HEK293T (cell line): ENCODE data around the gene PRR15.

Experiments
- CTCF ChIA-PET: fragments of 350-600 bp; formaldehyde crosslinking; extraction: SDS; loops from one replicate; lab custom pipeline; 2021; ENCODE audit warnings: antibody characterized with exemption, inconsistent platforms; lab: Yijun Ruan, JAX
- POLR2A ChIA-PET: fragments of 350-600 bp; formaldehyde crosslinking; extraction: SDS; loops from one replicate; lab custom pipeline; 2020; ENCODE audit warnings: antibody characterized with exemption, inconsistent platforms; lab: Yijun Ruan, JAX
- DNase-seq: peaks from one replicate; pipeline ENCODE4 v3.0.0; 2012; ENCODE audit warnings: mixed read lengths; ENCODE audit errors: extremely low spot score
- ARNT ChIP-seq: fragments of 450-650 bp; IDR thresholded peaks from 2 replicates; pipeline ENCODE4 v1.6.1; 2017; ENCODE audit warnings: mild to moderate bottlenecking
- BHLHE40 ChIP-seq: fragments of 450-650 bp; IDR thresholded peaks from 2 replicates; pipeline ENCODE4 v1.6.1; 2016; ENCODE audit warnings: mild to moderate bottlenecking, moderate library complexity, borderline replicate concordance
- CTBP1 ChIP-seq: fragments of 450-650 bp; IDR thresholded peaks from 2 replicates; pipeline ENCODE4 v1.6.1; 2016; ENCODE audit warnings: borderline replicate concordance
- ELF4 ChIP-seq: fragments of 450-650 bp; IDR thresholded peaks from 2 replicates; pipeline ENCODE4 v1.6.1; 2017; ENCODE audit warnings: antibody characterized with exemption
- FOXA1 ChIP-seq: fragments of 450-650 bp; IDR thresholded peaks from 2 replicates; pipeline ENCODE4 v1.6.1; 2016; ENCODE audit warnings: mild to moderate bottlenecking
- FOXK2 ChIP-seq: fragments of 450-650 bp; IDR thresholded peaks from 2 replicates; pipeline ENCODE4 v1.6.1; 2016; ENCODE audit warnings: mild to moderate bottlenecking
- FOXM1 ChIP-seq: fragments of 450-650 bp; IDR thresholded peaks from 2 replicates; pipeline ENCODE4 v1.6.1; 2017; ENCODE audit warnings: mild to moderate bottlenecking, borderline replicate concordance
- HDGF ChIP-seq: fragments of 450-650 bp; IDR thresholded peaks from 2 replicates; pipeline ENCODE4 v1.6.1; 2017; ENCODE audit warnings: antibody characterized with exemption, borderline replicate concordance
- L3MBTL2 ChIP-seq: fragments of 450-650 bp; conservative IDR thresholded peaks from 2 replicates; pipeline ENCODE4 v1.6.1; 2016; ENCODE audit warnings: mild to moderate bottlenecking
- LEF1 ChIP-seq: fragments of 450-650 bp; IDR thresholded peaks from 2 replicates; pipeline ENCODE4 v1.6.1; 2017; ENCODE audit warnings: mild to moderate bottlenecking, borderline replicate concordance
- NFRKB ChIP-seq: fragments of 450-650 bp; IDR thresholded peaks from 2 replicates; pipeline ENCODE4 v1.6.1; 2016; ENCODE audit warnings: mild to moderate bottlenecking, moderate library complexity
- PKNOX1 ChIP-seq: fragments of 450-650 bp; IDR thresholded peaks from 2 replicates; pipeline ENCODE4 v1.6.1; 2016
- SP1 ChIP-seq: fragments of 450-650 bp; IDR thresholded peaks from 2 replicates; pipeline ENCODE4 v1.6.1; 2017
- SUZ12 ChIP-seq: fragments of 450-650 bp; IDR thresholded peaks from 2 replicates; pipeline ENCODE4 v1.6.1; 2016; ENCODE audit warnings: mild to moderate bottlenecking
- TARDBP ChIP-seq: fragments of 450-650 bp; IDR thresholded peaks from 2 replicates; pipeline ENCODE4 v1.6.1; 2016
- ZNF384 ChIP-seq: fragments of 450-650 bp; IDR thresholded peaks from 2 replicates; pipeline ENCODE4 v1.6.1; 2016

Gene PRR15

GRCh38 chr7:29588900-29589696 is 25.5 kb downstream of the PRR15 start:
- ChIA-PET CTCF (interaction anchor here (0.6 to 1.0 kb wide), 3 partner anchors 12 to 207 kb away, joined by 3 to 5 read pairs (median 4); no protein-coding TSS in a partner anchor), POLR2A (no interaction called here)
- no peak for TF ChIP-seq FOXK2
- TF ChIP-seq LEF1: no peak
- TF ChIP-seq TARDBP: no peak
- no peak for TF ChIP-seq NFRKB
- no peak for TF ChIP-seq SUZ12
- TF ChIP-seq CTBP1: no peak
- no peak for TF ChIP-seq BHLHE40
- TF ChIP-seq PKNOX1: no peak
- no peak for TF ChIP-seq HDGF
- TF ChIP-seq FOXM1: no peak
- no peak for TF ChIP-seq ELF4
- TF ChIP-seq FOXA1: no peak
- no peak for TF ChIP-seq SP1
- TF ChIP-seq ARNT: no peak
- DNase-seq: peak; percentile 71

- POLR2A ChIA-PET: no interaction called here
- no peak for TF ChIP-seq HDGF
- TF ChIP-seq SP1: no peak
- CTCF ChIA-PET: no interaction called here
- DNase-seq: no peak
These were observed 29.2 kb downstream of the PRR15 start for GRCh38 chr7:29592866-29593265.

GRCh38 chr7:29593459-29593858 is 29.8 kb downstream of the PRR15 start:
- no peak for DNase-seq
- POLR2A ChIA-PET: no interaction called here
- TF ChIP-seq ELF4: no peak
- TF ChIP-seq FOXM1: no peak
- TF ChIP-seq FOXA1: no peak
- no peak for TF ChIP-seq L3MBTL2
- no peak for TF ChIP-seq NFRKB
- TF ChIP-seq ZNF384: no peak
- TF ChIP-seq TARDBP: no peak
- TF ChIP-seq CTBP1: no peak
- no peak for TF ChIP-seq HDGF
- no peak for TF ChIP-seq LEF1
- TF ChIP-seq ARNT: no peak
- no peak for TF ChIP-seq SUZ12
- TF ChIP-seq PKNOX1: no peak
- TF ChIP-seq BHLHE40: no peak
- no peak for TF ChIP-seq FOXK2
- TF ChIP-seq SP1: no peak

GRCh38 chr7:29596593-29597178 is 33.1 kb downstream of the PRR15 start:
- TF ChIP-seq LEF1: no peak
- no peak for TF ChIP-seq ELF4
- TF ChIP-seq HDGF: no peak
- TF ChIP-seq SP1: no peak
- TF ChIP-seq SUZ12: no peak
- no peak for TF ChIP-seq ZNF384
- CTCF ChIA-PET: interaction anchor here (0.6 kb wide), 1 partner anchor 675 kb away, joined by 3 read pairs; no protein-coding TSS in a partner anchor
- POLR2A ChIA-PET: no interaction called here
- no peak for DNase-seq

More at GRCh38 chr7:29593459-29593858, 29.8 kb downstream of the PRR15 start:
- CTCF ChIA-PET: no interaction called here

DNA sequence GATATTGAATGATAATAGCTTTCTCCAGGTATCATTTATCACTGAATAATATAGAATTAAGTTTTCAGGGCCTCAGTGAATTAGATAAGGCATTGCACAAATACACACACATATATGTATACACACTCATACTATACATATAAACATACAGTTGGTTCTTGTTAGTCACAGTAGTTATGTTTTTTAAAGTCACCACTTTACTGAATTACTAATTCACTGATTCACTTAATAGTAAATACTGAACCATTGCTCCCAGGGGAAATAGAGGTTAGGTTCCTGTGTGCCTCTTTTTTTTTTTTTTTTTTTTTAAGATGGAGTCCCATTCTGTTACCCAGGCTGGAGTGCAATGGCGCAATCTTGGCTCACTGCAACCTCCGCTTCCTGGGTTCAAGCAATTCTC is 33.6 kb downstream of the PRR15 start:
- ChIA-PET CTCF (interaction anchor here (0.6 kb wide), 1 partner anchor 675 kb away, joined by 3 read pairs; no protein-coding TSS in a partner anchor), POLR2A (no interaction called here)
- no peak for DNase-seq
- no peak for TF ChIP-seq NFRKB
- no peak for TF ChIP-seq PKNOX1
- no peak for TF ChIP-seq SP1
- TF ChIP-seq FOXK2: no peak
- TF ChIP-seq SUZ12: no peak
- no peak for TF ChIP-seq BHLHE40
- no peak for TF ChIP-seq CTBP1

DNA sequence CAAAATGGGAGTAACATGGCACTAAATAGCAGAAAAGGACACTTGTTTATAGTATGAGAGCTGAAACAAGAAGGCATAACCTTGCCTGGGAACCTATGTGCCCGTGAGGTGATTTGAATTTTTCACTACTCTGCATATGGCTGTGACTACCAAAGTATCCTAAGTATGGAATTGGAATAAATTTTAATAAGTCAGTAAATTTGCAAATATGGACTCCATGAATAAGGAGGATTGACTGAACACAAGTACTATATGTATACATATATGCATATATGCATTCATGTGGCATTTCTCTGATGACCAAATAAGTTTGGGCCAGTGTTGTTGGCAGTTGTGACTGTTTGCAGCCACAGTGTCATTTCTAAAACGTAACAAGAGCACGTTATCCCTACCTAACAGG is 34.5 kb downstream of the PRR15 start:
- CTCF ChIA-PET: no interaction called here
- TF ChIP-seq SP1: no peak
- TF ChIP-seq PKNOX1: no peak
- no peak for TF ChIP-seq BHLHE40
- no peak for TF ChIP-seq FOXA1
- TF ChIP-seq ARNT: no peak
- no peak for TF ChIP-seq HDGF
- TF ChIP-seq FOXK2: no peak
- no peak for TF ChIP-seq FOXM1
- DNase-seq: no peak
- POLR2A ChIA-PET: no interaction called here
